ENCODE measurements around the gene BPIFB2. TPM values are rescaled to one million over a fixed set of nuclear protein-coding genes. Genes with fewer than 3 reads are reported as not detected.

The BPIFB2 gene
- total and polyA plus RNA-seq, 2 donors (not counting 1 experiment from before 2014, with no cell fraction given), result not detected

- Histone ChIP-seq H3K4me2 (ENCODE audit: extremely low read depth, insufficient read depth, low read length) (no peak overlapping the region), H3K79me2 (ENCODE audit: control insufficient read depth, insufficient read depth, low read length) (no peaks in the 10 kb centered on the region), H3K36me3 (ENCODE audit: control insufficient read depth, insufficient read depth, low read length) (no peaks in the 10 kb centered on the region), H2AFZ (ENCODE audit: low read length) (no peak overlapping the region), H3K9me3 (ENCODE audit: control insufficient read depth, insufficient read depth, low read depth, low read length) (no peaks in the 10 kb centered on the region), H3K27me3 (ENCODE audit: control insufficient read depth, insufficient read depth, low read length) (no peaks in the 10 kb centered on the region), H3K4me3 (replicated peaks in 1 of 4; ENCODE audit: control extremely low read depth in 1 of 4, insufficient read depth in 1 of 4, low read depth in 3 of 4, low read length in 4 of 4) (no peak overlapping the region), H4K20me1 (ENCODE audit: control insufficient read depth, extremely low read depth, insufficient read depth, low read length) (no peaks in the 10 kb centered on the region), H3K4me1 (ENCODE audit: control insufficient read depth, extremely low read depth, insufficient read depth, low read length) (no peaks in the 10 kb centered on the region), H3K9ac (ENCODE audit: insufficient read depth, low read length) (no peak overlapping the region), H3K27ac (ENCODE audit: insufficient read depth, low read length) (no peak overlapping the region)
- TF ChIP-seq CTCF (conservative IDR thresholded peaks at IDR 0.05 in 1 of 2, IDR thresholded peaks at IDR 0.05 in 1 of 2; ENCODE audit: low read depth in 1 of 2, low read length in 2 of 2) (no peak), EZH2 (IDR thresholded peaks at IDR 0.05; ENCODE audit: low read length, missing control alignments) (no peak)
- DNase-seq (ENCODE audit: low read depth in 2 of 2), result no peak
Measured at GRCh38 chr20:32980990-32981389, 26.5 kb upstream of the BPIFB2 start.

- H3K27ac ChIP-seq (ENCODE audit: insufficient read depth, low read length), result no peak overlapping the region
- DNase-seq (ENCODE audit: low read depth in 2 of 2), result no peak
- H3K4me3 ChIP-seq (replicated peaks in 1 of 4; ENCODE audit: control extremely low read depth in 1 of 4, insufficient read depth in 1 of 4, low read depth in 3 of 4, low read length in 4 of 4), result no peak overlapping the region
- no peaks in the 10 kb centered on the region for H3K36me3 ChIP-seq (ENCODE audit: control insufficient read depth, insufficient read depth, low read length)
- no peaks in the 10 kb centered on the region for H4K20me1 ChIP-seq (ENCODE audit: control insufficient read depth, extremely low read depth, insufficient read depth, low read length)
- no peak overlapping the region for H3K4me2 ChIP-seq (ENCODE audit: extremely low read depth, insufficient read depth, low read length)
- no peaks in the 10 kb centered on the region for H3K4me1 ChIP-seq (ENCODE audit: control insufficient read depth, extremely low read depth, insufficient read depth, low read length)
- H2AFZ ChIP-seq (ENCODE audit: low read length), result no peak overlapping the region
- H3K79me2 ChIP-seq (ENCODE audit: control insufficient read depth, insufficient read depth, low read length), result no peaks in the 10 kb centered on the region
- H3K27me3 ChIP-seq (ENCODE audit: control insufficient read depth, insufficient read depth, low read length), result no peaks in the 10 kb centered on the region
- no peak for TF ChIP-seq EZH2 (IDR thresholded peaks at IDR 0.05; ENCODE audit: low read length, missing control alignments)
- no peak for TF ChIP-seq CTCF (conservative IDR thresholded peaks at IDR 0.05 in 1 of 2, IDR thresholded peaks at IDR 0.05 in 1 of 2; ENCODE audit: low read depth in 1 of 2, low read length in 2 of 2)
- H3K9me3 ChIP-seq (ENCODE audit: control insufficient read depth, insufficient read depth, low read depth, low read length), result no peaks in the 10 kb centered on the region
- H3K9ac ChIP-seq (ENCODE audit: insufficient read depth, low read length), result no peak overlapping the region
Measured at GRCh38 chr20:32982617-32983458, 24.7 kb upstream of the BPIFB2 start.

- H3K4me1 ChIP-seq (ENCODE audit: control insufficient read depth, extremely low read depth, insufficient read depth, low read length), result no peaks in the 10 kb centered on the region
- no peaks in the 10 kb centered on the region for H4K20me1 ChIP-seq (ENCODE audit: control insufficient read depth, extremely low read depth, insufficient read depth, low read length)
- no peaks in the 10 kb centered on the region for H3K9me3 ChIP-seq (ENCODE audit: control insufficient read depth, insufficient read depth, low read depth, low read length)
- no peak for TF ChIP-seq EZH2 (IDR thresholded peaks at IDR 0.05; ENCODE audit: low read length, missing control alignments)
- no peak for TF ChIP-seq CTCF (conservative IDR thresholded peaks at IDR 0.05 in 1 of 2, IDR thresholded peaks at IDR 0.05 in 1 of 2; ENCODE audit: low read depth in 1 of 2, low read length in 2 of 2)
- no peak overlapping the region for H3K4me3 ChIP-seq (replicated peaks in 1 of 4; ENCODE audit: control extremely low read depth in 1 of 4, insufficient read depth in 1 of 4, low read depth in 3 of 4, low read length in 4 of 4)
- no peaks in the 10 kb centered on the region for H3K79me2 ChIP-seq (ENCODE audit: control insufficient read depth, insufficient read depth, low read length)
- H2AFZ ChIP-seq (ENCODE audit: low read length), result no peak overlapping the region
- H3K4me2 ChIP-seq (ENCODE audit: extremely low read depth, insufficient read depth, low read length), result no peak overlapping the region
- no peak overlapping the region for H3K9ac ChIP-seq (ENCODE audit: insufficient read depth, low read length)
- H3K36me3 ChIP-seq (ENCODE audit: control insufficient read depth, insufficient read depth, low read length), result no peaks in the 10 kb centered on the region
- H3K27ac ChIP-seq (ENCODE audit: insufficient read depth, low read length), result no peak overlapping the region
- no peaks in the 10 kb centered on the region for H3K27me3 ChIP-seq (ENCODE audit: control insufficient read depth, insufficient read depth, low read length)
- DNase-seq (ENCODE audit: low read depth in 2 of 2), result no peak
Measured at GRCh38 chr20:32983459-32984112, 23.9 kb upstream of the BPIFB2 start.

All from fibroblast of lung (primary cell).